Ecto neural progenitor cell (in vitro differentiated cells): ENCODE results near the gene SLC39A5.
"Not testable (repeated sequence)": the region's sequence is repeated elsewhere in the genome, so short reads cannot be mapped to it uniquely, and the experiment has no call there.

Experiments used
- DNase-seq: peaks from one replicate; pipeline ENCODE4 v3.0.0-alpha.2; 2018; ENCODE audit warnings: low spot score

SLC39A5 gene

DNA sequence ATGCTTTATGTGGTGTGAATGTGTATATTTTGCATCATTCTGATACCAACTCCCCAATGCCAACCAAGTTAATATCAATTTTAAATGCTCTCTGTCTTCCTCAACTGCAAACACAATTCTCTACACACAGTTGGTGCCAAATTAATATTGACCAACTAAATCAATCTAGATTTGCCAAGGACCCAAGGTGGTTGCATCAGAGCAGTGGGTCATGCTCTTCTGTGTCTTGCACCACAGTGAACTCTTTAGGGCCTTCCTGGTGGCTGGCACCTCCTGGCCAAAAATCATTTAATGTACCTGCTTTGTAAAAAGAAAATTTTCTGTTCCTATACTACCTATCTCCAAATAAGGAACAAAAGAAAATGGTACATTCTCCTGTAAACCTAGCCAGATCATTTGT, 51.0 kb downstream of the SLC39A5 start:
- DNase-seq, result no peak

DNA sequence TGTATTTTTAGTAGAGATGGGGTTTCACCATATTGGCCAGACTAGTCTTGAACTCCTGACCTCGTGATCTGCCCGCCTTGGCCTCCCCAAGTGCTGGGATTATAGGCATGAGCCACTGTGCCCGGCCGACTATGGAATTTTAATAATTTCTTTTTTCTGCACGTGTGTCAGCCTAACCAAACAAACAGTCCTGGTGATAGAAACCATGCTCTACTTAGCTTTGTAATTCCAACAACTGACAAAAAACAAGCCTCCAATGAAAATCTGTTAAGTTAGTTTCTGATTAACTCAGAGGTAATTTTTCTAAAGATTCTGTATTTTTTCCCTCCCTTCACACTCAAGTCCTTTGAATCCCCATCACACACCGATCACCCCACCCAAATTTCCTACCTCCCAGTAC, 52.2 kb downstream of the SLC39A5 start:
- no peak for DNase-seq

DNA sequence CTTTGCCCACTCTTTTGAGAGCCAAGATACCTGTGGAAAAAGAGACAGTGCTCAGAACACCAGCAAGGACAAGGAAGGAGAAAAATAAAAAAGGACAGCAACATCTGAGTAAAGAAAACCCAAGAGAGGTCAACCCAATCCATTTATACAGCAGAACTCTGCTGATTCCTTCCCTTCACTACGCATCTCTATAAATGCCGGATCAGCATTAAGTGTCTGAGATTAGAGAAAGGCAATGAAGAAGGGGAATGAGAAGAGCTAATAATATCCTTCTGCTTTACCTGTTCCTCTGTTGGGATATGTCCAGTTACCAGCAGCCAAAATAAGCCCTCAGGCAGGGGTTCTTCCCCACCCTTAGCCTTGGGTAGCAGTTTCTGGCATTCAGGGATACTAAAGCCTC, 52.7 kb downstream of the SLC39A5 start:
- no peak for DNase-seq

DNA sequence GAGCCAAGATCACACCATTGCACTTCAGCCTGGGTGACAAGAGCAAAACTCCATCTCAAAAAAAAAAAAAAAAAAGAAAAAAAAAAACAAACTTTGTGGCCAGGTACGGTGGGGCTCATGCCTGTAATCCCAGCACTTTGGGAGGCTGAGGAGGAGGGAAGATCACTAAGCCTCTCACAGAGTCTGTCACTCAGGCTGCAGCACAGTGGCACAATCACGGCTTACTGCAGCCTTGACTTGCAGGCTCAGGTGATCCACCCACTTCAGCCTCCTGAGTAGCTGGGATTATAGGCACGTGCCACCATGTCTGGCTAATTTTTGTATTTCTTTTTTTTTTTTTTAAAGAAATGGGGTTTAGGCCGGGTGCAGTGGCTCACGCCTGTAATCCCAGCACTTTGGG, 54.4 kb downstream of the SLC39A5 start:
- not testable (repeated sequence) for DNase-seq

DNA sequence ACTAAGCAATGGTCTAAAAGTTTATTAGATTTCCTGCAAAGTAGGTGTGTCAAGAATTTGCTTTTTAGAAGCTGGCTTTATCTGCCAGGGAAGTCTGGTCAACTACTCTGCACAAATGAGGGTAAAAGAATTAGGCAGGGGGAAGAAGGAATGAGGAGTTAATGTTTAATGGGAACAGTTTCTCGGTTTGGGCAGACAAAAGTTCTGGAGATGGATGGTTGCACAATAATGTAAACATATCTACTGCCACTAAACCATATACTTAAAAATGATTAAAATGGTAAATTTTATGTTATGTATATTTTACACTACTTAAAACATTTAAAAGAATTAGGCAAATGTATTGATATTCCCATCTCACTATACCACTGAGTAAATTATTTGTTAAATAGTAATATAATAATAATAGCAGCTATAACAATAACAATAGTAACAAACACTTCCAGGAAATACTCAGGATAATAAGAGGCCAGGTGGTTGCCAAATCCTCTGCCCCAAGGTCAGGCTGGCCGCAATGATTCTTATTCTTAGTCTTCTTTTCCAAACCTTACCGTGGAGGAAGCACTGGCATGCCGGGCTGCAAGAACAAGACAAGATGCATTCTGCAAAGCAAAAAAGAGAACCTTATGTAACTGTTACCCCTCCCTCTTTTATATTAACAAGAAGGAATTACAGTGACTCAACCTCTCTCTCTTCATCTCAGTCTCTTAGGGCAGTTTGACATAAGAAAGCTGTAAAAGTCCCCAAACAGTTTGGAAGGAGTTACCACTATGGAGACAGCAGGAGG, 56.4 kb downstream of the SLC39A5 start:
- no peak for DNase-seq
